ENCODE measurements around the gene HMOX1. TPM values are rescaled to one million over a fixed set of nuclear protein-coding genes. Genes with fewer than 3 reads are reported as not detected.
A peak's percentile ranks its signal among the peaks of the same experiment; 100 is the strongest.

The HMOX1 gene
- total RNA-seq, 3 donors from 2014 or later = 11.5 to 38.6 (median 21.3) TPM

- H3K27ac ChIP-seq = no peak overlapping the region
These were observed 44.6 kb downstream of the HMOX1 start for GRCh38 chr22:35425546-35425945.

GRCh38 chr22:35425971-35426800 is 45.3 kb downstream of the HMOX1 start:
- no peaks in the 10 kb centered on the region for H3K4me1 ChIP-seq
- no peak overlapping the region for H3K27ac ChIP-seq
- no peaks in the 10 kb centered on the region for H3K27me3 ChIP-seq
- TF ChIP-seq POLR2A (IDR thresholded peaks at IDR 0.05) (no peak), CTCF (IDR thresholded peaks at IDR 0.05) (no peak)
- no peak overlapping the region for H3K4me3 ChIP-seq
- peaks cover 6% of the 10 kb centered on the region for H3K36me3 ChIP-seq
- no peaks in the 10 kb centered on the region for H3K9me3 ChIP-seq
- DNase-seq (ENCODE audit: low spot score in 2 of 2) = no peak
- intact Hi-C loops (cut with DNase I; ENCODE audit: low total_unique reads) = loop anchor here (10.0 kb wide), 1 partner anchor 159 kb away; no protein-coding TSS in a partner anchor

More at GRCh38 chr22:35425546-35425945, 44.6 kb downstream of the HMOX1 start:
- Histone ChIP-seq H3K9me3 (no peaks in the 10 kb centered on the region), H3K27me3 (no peaks in the 10 kb centered on the region), H3K4me1 (no peaks in the 10 kb centered on the region), H3K4me3 (no peak overlapping the region), H3K36me3 (peaks cover 6% of the 10 kb centered on the region)
- no peak for DNase-seq (ENCODE audit: low spot score in 2 of 2)
- intact Hi-C loops (cut with DNase I; ENCODE audit: low total_unique reads) = loop anchor here (10.0 kb wide), 1 partner anchor 159 kb away; no protein-coding TSS in a partner anchor
- no peak for TF ChIP-seq POLR2AphosphoS5 (IDR thresholded peaks at IDR 0.05)
- no peak for TF ChIP-seq CTCF (IDR thresholded peaks at IDR 0.05)
- no peak for TF ChIP-seq POLR2A (IDR thresholded peaks at IDR 0.05)

- TF ChIP-seq POLR2A (IDR thresholded peaks at IDR 0.05) = no peak
- TF ChIP-seq POLR2AphosphoS5 (IDR thresholded peaks at IDR 0.05) = no peak
- no peak for TF ChIP-seq CTCF (IDR thresholded peaks at IDR 0.05)
- H3K27me3 ChIP-seq = no peaks in the 10 kb centered on the region
- no peak overlapping the region for H3K4me3 ChIP-seq
- H3K9me3 ChIP-seq = no peaks in the 10 kb centered on the region
- intact Hi-C loops (cut with DNase I; ENCODE audit: low total_unique reads) = loop anchor here (10.0 kb wide), 1 partner anchor 158 kb away; no protein-coding TSS in a partner anchor
- H3K27ac ChIP-seq = no peak overlapping the region
- H3K36me3 ChIP-seq = peaks cover under 1% of the 10 kb centered on the region
- DNase-seq (ENCODE audit: low spot score in 2 of 2) = no peak
- no peaks in the 10 kb centered on the region for H3K4me1 ChIP-seq
These were observed 45.9 kb downstream of the HMOX1 start for GRCh38 chr22:35426801-35427140.

GRCh38 chr22:35430897-35431322 is 50.0 kb downstream of the HMOX1 start:
- H3K4me3 ChIP-seq = no peak overlapping the region
- peaks cover 9 to 12% of the 10 kb centered on the region in 2 donors for H3K9me3 ChIP-seq
- no peak overlapping the region for H3K27ac ChIP-seq
- no peaks in the 10 kb centered on the region for H3K4me1 ChIP-seq
- no peak for TF ChIP-seq POLR2A (IDR thresholded peaks at IDR 0.05)
- TF ChIP-seq CTCF (IDR thresholded peaks at IDR 0.05) = peak; percentile 91 to 99 (median 99)
- peak in 1 of 3 donors; percentile 62 for TF ChIP-seq POLR2AphosphoS5 (IDR thresholded peaks at IDR 0.05)
- intact Hi-C loops (cut with DNase I; ENCODE audit: low total_unique reads) = no loop called here
- DNase-seq (ENCODE audit: low spot score in 2 of 2) = peak; percentile 75 to 91
- H3K36me3 ChIP-seq = no peaks in the 10 kb centered on the region
- H3K27me3 ChIP-seq = no peaks in the 10 kb centered on the region

GRCh38 chr22:35431483-35432227 is 50.8 kb downstream of the HMOX1 start:
- Histone ChIP-seq H3K4me1 (no peaks in the 10 kb centered on the region), H3K27ac (no peak overlapping the region), H3K4me3 (no peak overlapping the region), H3K27me3 (no peaks in the 10 kb centered on the region), H3K9me3 (peaks cover 9 to 12% of the 10 kb centered on the region in 2 donors), H3K36me3 (no peaks in the 10 kb centered on the region)
- intact Hi-C loops (cut with DNase I; ENCODE audit: low total_unique reads) = no loop called here
- DNase-seq (ENCODE audit: low spot score in 2 of 2) = no peak
- no peak for TF ChIP-seq POLR2A (IDR thresholded peaks at IDR 0.05)
- TF ChIP-seq CTCF (IDR thresholded peaks at IDR 0.05) = no peak
- TF ChIP-seq POLR2AphosphoS5 (IDR thresholded peaks at IDR 0.05) = no peak

Measured in breast epithelium (tissue), 4 donors.